ENCODE data around the gene MBD4.

DNA sequence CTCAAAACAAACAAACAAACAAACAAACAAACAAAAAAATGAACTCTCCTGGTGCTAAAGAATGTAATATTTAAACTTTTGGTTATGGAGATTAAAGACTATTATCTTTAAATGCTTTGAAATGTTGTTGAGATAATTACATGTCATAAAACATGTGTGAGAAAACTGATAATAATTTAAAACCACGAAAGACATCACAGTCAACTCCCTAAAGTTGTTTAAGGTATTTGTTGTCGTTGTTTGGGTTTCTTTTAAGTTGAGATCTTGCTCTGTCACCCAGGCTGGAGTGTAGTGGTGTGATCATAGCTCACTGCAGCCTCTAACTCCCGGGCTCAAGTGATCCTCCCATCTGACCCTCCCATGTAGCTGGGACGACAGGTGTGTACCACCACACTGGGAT is 23.3 kb downstream of the MBD4 start:
- TF ChIP-seq BACH2 (CRISPR knock-in tag; IDR thresholded peaks at IDR 0.05; ENCODE audit: borderline replicate concordance) = no peak
- no peak for TF ChIP-seq ZC3H10 (CRISPR knock-in tag; IDR thresholded peaks at IDR 0.05)
- TF ChIP-seq, protein P1, sequence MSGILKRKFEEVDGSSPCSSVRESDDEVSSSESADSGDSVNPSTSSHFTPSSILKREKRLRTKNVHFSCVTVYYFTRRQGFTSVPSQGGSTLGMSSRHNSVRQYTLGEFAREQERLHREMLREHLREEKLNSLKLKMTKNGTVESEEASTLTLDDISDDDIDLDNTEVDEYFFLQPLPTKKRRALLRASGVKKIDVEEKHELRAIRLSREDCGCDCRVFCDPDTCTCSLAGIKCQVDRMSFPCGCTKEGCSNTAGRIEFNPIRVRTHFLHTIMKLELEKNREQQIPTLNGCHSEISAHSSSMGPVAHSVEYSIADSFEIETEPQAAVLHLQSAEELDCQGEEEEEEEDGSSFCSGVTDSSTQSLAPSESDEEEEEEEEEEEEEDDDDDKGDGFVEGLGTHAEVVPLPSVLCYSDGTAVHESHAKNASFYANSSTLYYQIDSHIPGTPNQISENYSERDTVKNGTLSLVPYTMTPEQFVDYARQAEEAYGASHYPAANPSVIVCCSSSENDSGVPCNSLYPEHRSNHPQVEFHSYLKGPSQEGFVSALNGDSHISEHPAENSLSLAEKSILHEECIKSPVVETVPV (CRISPR knock-in tag; IDR thresholded peaks at IDR 0.05) = no peak
- TF ChIP-seq ESRRG (CRISPR knock-in tag; IDR thresholded peaks at IDR 0.05) = no peak
- TF ChIP-seq GLIS3 (CRISPR knock-in tag; IDR thresholded peaks at IDR 0.05) = no peak
- no peak for TF ChIP-seq ZNF8 (CRISPR knock-in tag; IDR thresholded peaks at IDR 0.05)
- TF ChIP-seq ZFP30 (CRISPR knock-in tag; IDR thresholded peaks at IDR 0.05) = no peak
